NCI-H774 (cell line): Measurements from ENCODE around the gene TRPT1.
A peak's percentile ranks its signal among the peaks of the same experiment; 100 is the strongest.

Source experiments
- DNase-seq: peaks from one replicate; lab custom pipeline; 2025; lab: John Stamatoyannopoulos, UW

TRPT1 gene

GRCh38 chr11:64207256-64208085 is 18.5 kb downstream of the TRPT1 start:
- DNase-seq, result no peak

GRCh38 chr11:64206457-64207255 is 19.3 kb downstream of the TRPT1 start, which contains the start of gene FERMT3:
Gene FERMT3 (plus strand): TSS chr11:64206721. CDS start chr11:64207365, 644 bp downstream.
- DNase-seq, result no peak

GRCh38 chr11:64204464-64204989 is 21.5 kb downstream of the TRPT1 start:
- peak; percentile 61 for DNase-seq

GRCh38 chr11:64204080-64204440 is 21.9 kb downstream of the TRPT1 start:
- no peak for DNase-seq

DNA sequence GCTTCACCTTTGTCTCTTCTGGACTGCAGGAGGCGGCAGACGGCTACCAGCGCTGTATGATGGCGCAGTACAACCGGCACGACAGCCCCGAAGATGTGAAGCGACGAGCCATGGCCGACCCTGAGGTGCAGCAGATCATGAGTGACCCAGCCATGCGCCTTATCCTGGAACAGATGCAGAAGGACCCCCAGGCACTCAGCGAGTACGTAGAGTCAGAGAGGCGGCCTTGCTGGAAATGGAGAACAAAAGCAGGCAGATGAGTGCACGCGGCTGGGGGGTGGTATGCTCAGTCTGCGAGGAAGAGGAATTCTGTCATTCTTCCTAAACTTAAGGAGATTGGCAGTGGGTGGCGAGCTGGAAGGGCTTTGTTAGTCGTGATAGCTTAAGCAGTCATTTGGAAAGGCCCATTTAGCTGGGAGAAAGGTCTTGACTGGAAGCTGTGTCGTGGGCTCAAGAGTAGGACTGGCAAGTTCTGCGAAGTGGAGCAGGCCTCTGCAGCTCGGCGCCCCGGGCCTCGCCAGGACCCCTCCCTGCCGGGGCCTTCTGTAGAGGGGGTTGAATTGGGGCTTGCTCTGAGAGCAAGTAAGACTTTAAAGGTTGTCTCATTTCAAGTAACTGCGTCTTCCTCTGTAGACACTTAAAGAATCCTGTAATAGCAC is 22.4 kb downstream of the TRPT1 start:
- no peak for DNase-seq

- DNase-seq, result no peak
These were observed 23.0 kb downstream of the TRPT1 start for GRCh38 chr11:64202992-64203391.

DNA sequence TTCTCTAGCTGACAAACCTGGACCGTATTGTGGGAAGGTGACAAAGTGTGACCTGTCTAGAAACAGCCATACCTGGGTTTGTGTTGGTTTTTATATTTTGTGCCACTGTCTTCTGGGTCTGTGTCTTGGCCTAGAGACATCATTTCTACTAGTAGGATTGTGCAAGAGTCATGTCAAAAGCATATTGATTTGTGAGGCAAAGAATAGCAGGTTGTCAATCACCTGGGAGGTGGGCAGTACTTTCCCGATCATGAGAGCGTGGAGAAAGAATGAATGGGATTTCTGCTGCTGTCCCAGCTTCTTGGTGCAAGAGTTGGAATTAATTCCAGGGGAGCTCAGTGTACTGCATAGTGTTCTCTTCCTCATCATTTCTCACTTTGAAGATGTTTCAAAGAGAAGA is 24.4 kb downstream of the TRPT1 start:
- DNase-seq, result no peak

DNA sequence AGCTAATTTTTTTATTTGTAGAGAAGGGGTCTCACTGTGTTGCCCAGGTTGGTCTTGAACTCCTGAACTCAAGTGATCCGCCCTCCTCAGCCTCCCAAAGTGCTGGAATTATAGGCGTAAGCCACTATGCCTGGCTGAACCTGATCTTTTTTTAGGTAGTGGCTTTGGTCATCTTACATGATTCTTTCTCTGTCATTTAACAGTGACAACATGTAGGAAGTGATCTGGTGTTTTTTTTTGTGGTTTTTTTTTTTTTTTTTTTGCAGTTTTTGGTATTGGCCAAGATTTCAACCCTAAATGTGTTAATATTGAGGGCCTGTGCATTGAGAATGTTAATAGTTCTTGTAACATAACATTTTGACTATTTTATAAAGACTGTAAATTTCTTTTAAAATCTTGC is 27.5 kb downstream of the TRPT1 start:
- DNase-seq, result no peak

GRCh38 chr11:64196626-64197025 is 29.4 kb downstream of the TRPT1 start:
- no peak for DNase-seq

DNA sequence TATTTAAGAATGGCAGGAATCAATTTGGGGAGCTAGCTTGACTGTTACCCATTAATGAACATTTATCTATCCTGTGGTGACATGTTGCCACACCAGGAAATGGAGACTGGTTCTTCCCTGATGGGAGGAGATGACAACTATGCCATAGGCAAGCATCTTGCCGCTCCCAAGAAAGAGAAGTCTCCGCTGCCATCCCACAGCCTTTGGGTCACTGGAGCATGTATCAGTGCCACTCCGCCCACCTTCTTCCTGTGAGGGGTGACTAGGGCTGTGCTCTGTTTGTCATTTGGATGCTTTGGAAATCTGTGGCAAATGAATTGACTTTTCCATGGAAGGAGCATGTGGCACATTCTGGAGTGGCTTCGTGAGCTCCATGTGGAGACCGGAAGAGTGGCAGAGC is 33.6 kb downstream of the TRPT1 start:
- DNase-seq, result no peak

GRCh38 chr11:64186492-64187165 is 39.4 kb downstream of the TRPT1 start:
- no peak for DNase-seq

- peak; percentile 100 for DNase-seq
These were observed 40.1 kb downstream of the TRPT1 start, which contains the start of gene STIP1 for GRCh38 chr11:64185693-64186491. Gene STIP1 (plus strand): TSS chr11:64186171. CDS start chr11:64186262, 91 bp downstream.

GRCh38 chr11:64185175-64185692 is 40.8 kb downstream of the TRPT1 start:
- peak; percentile 85 for DNase-seq

DNA sequence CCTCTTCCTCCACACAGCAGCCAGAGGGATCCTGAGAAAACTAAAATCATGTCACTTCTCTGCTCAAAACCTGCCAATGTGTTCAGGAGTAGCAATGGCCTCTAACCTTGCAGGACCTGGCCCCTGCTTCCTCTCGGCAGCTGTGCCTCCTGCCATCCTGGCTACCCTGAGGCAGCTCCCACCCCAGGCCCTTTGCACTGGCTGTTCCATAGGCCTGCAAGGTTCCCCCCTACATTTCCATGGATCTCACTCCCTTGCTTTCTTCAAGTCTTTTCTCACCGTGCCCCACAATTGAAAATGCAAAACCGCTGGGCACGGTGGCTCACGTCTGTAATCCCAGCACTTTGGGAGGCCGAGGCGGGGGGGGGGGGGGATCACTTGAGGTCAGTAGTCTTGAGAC is 42.1 kb downstream of the TRPT1 start:
- no peak for DNase-seq

- DNase-seq, result peak; percentile 88
These were observed 44.2 kb downstream of the TRPT1 start for GRCh38 chr11:64181506-64182411.

GRCh38 chr11:64180891-64181290 is 45.1 kb downstream of the TRPT1 start:
- DNase-seq, result no peak

DNA sequence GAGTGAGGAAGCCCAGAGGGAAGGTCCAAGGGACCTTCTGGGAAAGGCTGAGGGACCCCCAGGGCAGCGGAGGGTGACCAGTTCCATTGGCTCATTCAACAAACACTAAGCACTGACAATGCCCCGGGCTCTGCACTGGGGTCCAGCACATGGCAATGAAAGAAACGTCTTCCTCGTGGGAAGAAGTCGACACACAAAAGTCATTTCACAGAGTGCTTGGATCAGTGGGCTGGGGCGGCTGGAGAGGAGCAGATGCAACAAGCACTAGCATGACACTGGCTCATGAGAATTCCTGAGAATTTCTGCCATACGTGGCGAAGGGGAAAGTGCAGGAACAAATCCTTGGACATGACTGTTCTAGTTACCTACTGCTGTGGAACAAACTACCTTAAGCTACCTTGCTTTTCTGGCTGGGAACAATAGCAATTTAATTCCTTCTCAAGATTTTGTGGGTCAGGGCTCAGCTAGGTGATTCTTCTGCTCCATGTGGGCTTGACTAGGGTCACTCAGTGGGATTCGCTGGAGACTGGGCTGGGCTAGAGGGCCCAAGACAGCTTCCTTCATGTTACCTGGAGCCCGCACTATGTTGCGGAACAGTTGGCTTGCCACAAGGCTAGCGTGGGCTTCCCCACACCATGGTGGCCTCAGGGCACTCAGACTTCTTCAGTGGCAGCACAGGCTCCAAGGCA is 46.9 kb downstream of the TRPT1 start:
- DNase-seq, result no peak

- no peak for DNase-seq
These were observed 47.8 kb downstream of the TRPT1 start for GRCh38 chr11:64178203-64178602.

DNA sequence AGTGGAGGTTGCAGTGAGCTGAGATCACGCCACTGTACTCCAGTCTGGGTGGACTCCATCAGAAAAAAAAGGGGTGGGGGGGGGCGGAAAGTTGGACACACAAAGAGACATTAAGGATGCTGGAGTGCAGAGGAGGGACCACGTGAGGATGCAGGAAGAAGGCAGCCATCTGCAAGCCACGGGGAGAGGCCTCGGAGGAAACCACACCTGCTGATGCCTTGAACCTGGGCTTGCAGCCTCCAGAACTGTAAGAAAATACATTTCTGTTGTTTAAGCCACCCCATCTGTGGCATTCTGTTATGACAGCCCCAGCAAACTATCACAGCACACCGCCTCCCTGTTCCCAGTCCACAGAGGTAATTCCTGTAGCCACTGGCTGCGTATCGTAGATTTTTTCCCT is 49.2 kb downstream of the TRPT1 start:
- no peak for DNase-seq
